ENCODE results near the gene PRKRIP1. TPM values are rescaled to one million over a fixed set of nuclear protein-coding genes. Genes with fewer than 3 reads are reported as not detected.
A peak's percentile ranks its signal among the peaks of the same experiment; 100 is the strongest.

Gene PRKRIP1
- total RNA-seq, 1 donor = 14.5 TPM

GRCh38 chr7:102395592-102395872 is 631 bp upstream of the PRKRIP1 start:
- H3K4me3 ChIP-seq (ENCODE audit: insufficient read depth, low read length) = peak overlapping the region; percentile 99
- no peak for TF ChIP-seq CTCF (IDR thresholded peaks at IDR 0.05; ENCODE audit: extremely low read depth, low read depth, low read length)
- peak overlapping the region; percentile 91 for H2AFZ ChIP-seq (ENCODE audit: low read length)
- H3K4me1 ChIP-seq (ENCODE audit: insufficient read depth, low read length) = peaks cover 15% of the 10 kb centered on the region
- peaks cover 30% of the 10 kb centered on the region for H3K36me3 ChIP-seq (ENCODE audit: insufficient read depth, low read length)
- H3K27ac ChIP-seq (ENCODE audit: low read depth, low read length) = peak overlapping the region; percentile 86
- DNase-seq (ENCODE audit: insufficient read length, low spot score, missing footprints) = peak; percentile 61
- peaks cover 21% of the 10 kb centered on the region for H3K79me2 ChIP-seq (ENCODE audit: insufficient read depth, low read length)
- no peaks in the 10 kb centered on the region for H3K27me3 ChIP-seq (ENCODE audit: insufficient read depth, low read length)
- H4K20me1 ChIP-seq (ENCODE audit: insufficient read depth, low read length) = peaks cover 3% of the 10 kb centered on the region
- no peaks in the 10 kb centered on the region for H3K9me3 ChIP-seq (ENCODE audit: low read depth, low read length)
- peak overlapping the region; percentile 99 for H3K4me2 ChIP-seq (ENCODE audit: insufficient read depth, low read length)

DNA sequence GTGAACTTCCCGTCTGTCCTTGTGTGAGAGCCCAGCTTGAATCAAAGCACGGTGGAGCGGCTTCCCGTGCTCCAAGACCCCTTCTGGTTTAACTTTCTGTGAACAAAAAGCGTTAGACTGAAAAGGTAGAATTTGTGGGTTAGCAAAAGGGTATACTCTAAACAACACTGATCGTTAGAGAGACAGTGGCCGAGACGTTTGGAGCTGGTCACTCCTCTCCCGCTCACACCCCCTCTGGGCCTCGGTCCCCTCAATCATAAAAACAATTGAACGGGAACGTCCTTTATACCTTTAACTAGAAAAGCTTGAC is 502 bp downstream of the PRKRIP1 start:
- peak; percentile 42 for DNase-seq (ENCODE audit: insufficient read length, low spot score, missing footprints)
- peak overlapping the region; percentile 99 for H3K4me3 ChIP-seq (ENCODE audit: insufficient read depth, low read length)
- peaks cover 15% of the 10 kb centered on the region for H3K4me1 ChIP-seq (ENCODE audit: insufficient read depth, low read length)
- peak overlapping the region; percentile 99 for H3K4me2 ChIP-seq (ENCODE audit: insufficient read depth, low read length)
- no peaks in the 10 kb centered on the region for H4K20me1 ChIP-seq (ENCODE audit: insufficient read depth, low read length)
- H3K27me3 ChIP-seq (ENCODE audit: insufficient read depth, low read length) = no peaks in the 10 kb centered on the region
- peaks cover 35% of the 10 kb centered on the region for H3K36me3 ChIP-seq (ENCODE audit: insufficient read depth, low read length)
- TF ChIP-seq CTCF (IDR thresholded peaks at IDR 0.05; ENCODE audit: extremely low read depth, low read depth, low read length) = no peak
- peak overlapping the region; percentile 91 for H2AFZ ChIP-seq (ENCODE audit: low read length)
- H3K9me3 ChIP-seq (ENCODE audit: low read depth, low read length) = no peaks in the 10 kb centered on the region
- peaks cover 21% of the 10 kb centered on the region for H3K79me2 ChIP-seq (ENCODE audit: insufficient read depth, low read length)
- peak overlapping the region; percentile 86 for H3K27ac ChIP-seq (ENCODE audit: low read depth, low read length)

DNA sequence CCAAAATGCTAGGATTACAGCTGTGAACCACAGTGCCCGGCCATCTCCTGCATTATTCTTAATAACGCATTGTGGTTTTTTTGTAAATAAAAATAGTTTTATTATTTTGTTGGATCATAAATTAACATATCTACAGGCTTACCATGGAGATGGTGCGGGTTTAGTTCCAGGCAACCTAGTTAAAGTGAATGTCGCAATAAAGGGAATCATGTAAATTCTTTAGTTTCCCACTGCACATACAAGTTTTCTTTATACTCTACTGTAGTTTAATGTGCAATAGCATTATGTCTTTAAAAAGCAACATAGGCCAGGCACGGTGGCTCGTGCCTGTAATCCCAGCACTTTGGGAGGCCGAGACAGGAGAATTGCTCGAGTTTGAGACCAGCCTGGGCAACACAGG is 2.4 kb downstream of the PRKRIP1 start:
- no peaks in the 10 kb centered on the region for H3K9me3 ChIP-seq (ENCODE audit: low read depth, low read length)
- no peak for TF ChIP-seq CTCF (IDR thresholded peaks at IDR 0.05; ENCODE audit: extremely low read depth, low read depth, low read length)
- H3K4me3 ChIP-seq (ENCODE audit: insufficient read depth, low read length) = no peak overlapping the region
- peaks cover 47% of the 10 kb centered on the region for H3K36me3 ChIP-seq (ENCODE audit: insufficient read depth, low read length)
- DNase-seq (ENCODE audit: insufficient read length, low spot score, missing footprints) = no peak
- H4K20me1 ChIP-seq (ENCODE audit: insufficient read depth, low read length) = no peaks in the 10 kb centered on the region
- no peak overlapping the region for H3K4me2 ChIP-seq (ENCODE audit: insufficient read depth, low read length)
- no peak overlapping the region for H3K27ac ChIP-seq (ENCODE audit: low read depth, low read length)
- H3K27me3 ChIP-seq (ENCODE audit: insufficient read depth, low read length) = no peaks in the 10 kb centered on the region
- peaks cover 21% of the 10 kb centered on the region for H3K79me2 ChIP-seq (ENCODE audit: insufficient read depth, low read length)
- H2AFZ ChIP-seq (ENCODE audit: low read length) = no peak overlapping the region
- peaks cover 15% of the 10 kb centered on the region for H3K4me1 ChIP-seq (ENCODE audit: insufficient read depth, low read length)

- Histone ChIP-seq H3K79me2 (ENCODE audit: insufficient read depth, low read length) (peaks cover 21% of the 10 kb centered on the region), H4K20me1 (ENCODE audit: insufficient read depth, low read length) (no peaks in the 10 kb centered on the region), H3K4me3 (ENCODE audit: insufficient read depth, low read length) (no peak overlapping the region), H3K36me3 (ENCODE audit: insufficient read depth, low read length) (peaks cover 62% of the 10 kb centered on the region), H3K4me2 (ENCODE audit: insufficient read depth, low read length) (no peak overlapping the region), H3K9me3 (ENCODE audit: low read depth, low read length) (no peaks in the 10 kb centered on the region), H3K4me1 (ENCODE audit: insufficient read depth, low read length) (peaks cover 14% of the 10 kb centered on the region), H2AFZ (ENCODE audit: low read length) (no peak overlapping the region), H3K27ac (ENCODE audit: low read depth, low read length) (no peak overlapping the region), H3K27me3 (ENCODE audit: insufficient read depth, low read length) (no peaks in the 10 kb centered on the region)
- no peak for TF ChIP-seq CTCF (IDR thresholded peaks at IDR 0.05; ENCODE audit: extremely low read depth, low read depth, low read length)
- DNase-seq (ENCODE audit: insufficient read length, low spot score, missing footprints) = no peak
Observed at GRCh38 chr7:102400360-102400759, 4.2 kb downstream of the PRKRIP1 start.

All from osteoblast (primary cell).